ENCODE data around the gene COL6A5. TPM values are rescaled to one million over a fixed set of nuclear protein-coding genes. Genes with fewer than 3 reads are reported as not detected.

Gene COL6A5
- polyA plus RNA-seq, 4 donors = 0.08 to 0.97 (median 0.16) TPM

DNA sequence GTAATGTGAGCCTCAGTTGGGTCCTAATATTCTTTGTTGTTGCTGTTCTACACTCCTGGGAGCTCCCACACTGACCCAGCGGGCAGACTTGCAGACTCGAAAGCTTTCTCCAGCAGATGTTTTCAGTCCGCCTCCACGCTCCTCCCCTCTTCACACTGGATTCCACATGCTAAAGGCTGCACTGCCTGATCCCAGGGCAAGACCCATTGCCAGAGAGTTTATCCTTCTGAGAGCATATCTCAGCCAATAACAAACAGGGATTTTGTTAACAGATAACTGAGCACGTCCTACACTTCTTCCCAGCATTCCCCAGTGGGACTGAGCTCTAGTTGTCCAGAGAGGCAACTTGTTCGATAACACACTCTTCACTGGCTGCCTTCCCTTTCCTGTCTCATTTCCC, 163.5 kb downstream of the COL6A5 start:
- DNase-seq (ENCODE audit: low read depth in 4 of 4, low spot score in 3 of 4) = peak in 3 of 4 donors; percentile 31 to 48 (median 41)

DNA sequence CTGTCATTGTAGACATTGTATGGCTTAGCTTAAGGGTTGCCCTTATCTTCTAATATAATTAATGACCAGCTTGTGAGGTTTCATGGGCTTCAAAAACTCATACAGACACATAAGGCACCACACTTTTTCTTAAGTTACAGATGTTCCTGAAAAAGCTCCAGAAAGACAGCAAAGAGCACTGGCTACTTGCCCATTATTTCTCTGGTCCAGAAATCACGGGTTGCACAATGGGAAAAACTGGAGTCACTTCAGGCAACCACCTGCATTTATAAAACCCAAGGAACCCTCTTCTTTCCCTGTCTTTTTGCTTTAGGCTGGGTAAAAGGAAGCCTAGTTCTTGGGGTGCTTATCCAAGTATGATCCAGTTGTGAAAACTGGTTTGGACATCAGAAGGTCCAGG, 169.2 kb downstream of the COL6A5 start:
- no peak for DNase-seq (ENCODE audit: low read depth in 4 of 4, low spot score in 3 of 4)

DNA sequence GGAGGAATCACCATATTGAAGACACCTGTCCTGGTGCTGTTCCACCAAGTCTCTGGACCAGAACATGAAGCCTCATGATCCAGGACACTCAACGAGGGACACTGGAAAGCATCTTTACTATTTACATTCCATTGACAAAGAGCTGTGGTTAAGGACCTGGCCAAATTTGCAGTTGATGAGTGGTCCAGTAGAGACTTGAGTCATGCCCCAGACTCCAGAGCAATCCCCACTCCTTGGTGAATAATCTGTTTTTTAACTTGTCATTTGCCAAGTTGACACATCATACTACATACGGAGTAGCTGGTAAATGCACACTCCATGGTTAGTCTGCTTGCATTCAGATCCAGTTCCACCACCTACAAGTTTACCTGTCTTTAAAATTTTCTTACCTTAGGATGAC, 170.3 kb downstream of the COL6A5 start:
- no peak for DNase-seq (ENCODE audit: low read depth in 4 of 4, low spot score in 3 of 4)

DNA sequence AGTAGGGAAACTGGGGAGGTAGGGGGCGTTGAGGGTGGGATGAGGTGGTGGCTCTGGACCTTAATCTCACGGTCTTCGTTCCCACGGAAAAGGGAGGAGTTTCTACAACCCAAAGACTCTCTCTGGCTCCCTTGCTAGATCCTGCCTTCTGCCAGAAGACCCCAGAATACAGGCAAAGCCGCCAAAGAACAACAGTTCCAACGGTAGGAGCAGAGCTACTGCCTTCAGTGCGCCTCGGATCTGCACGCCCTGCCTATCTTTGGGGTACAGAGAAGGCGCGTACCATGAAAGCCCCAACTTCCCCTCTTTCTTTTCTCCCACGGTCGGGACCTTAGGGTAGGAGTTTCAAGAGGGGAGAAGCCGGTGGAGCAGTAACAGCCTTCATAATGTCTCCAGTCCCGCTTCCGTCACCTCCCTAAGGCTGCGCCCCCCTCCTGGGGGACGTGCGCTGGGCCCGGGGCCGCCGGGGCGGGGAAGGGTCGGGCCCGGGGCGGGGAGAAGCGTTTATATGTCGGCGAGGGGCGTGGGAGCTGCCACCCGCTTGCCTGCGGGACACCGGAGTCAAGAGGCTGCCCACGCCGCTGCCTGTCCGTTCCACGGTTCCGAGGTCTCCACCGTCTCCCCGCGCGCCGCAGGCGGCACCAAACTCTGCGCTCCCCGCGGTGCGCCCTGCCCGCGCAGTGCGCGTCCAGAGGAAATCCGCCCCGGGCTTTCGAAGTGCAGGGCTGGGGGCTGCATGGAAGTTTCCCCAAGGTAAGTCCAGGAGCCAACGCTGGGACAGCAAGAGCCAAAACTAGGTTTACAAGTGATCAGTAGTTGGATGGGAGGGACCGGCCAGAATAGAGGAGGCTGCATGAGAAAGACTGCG, 171.4 kb downstream of the COL6A5 start, which contains the start of gene COL6A6:
COL6A6 (plus strand) TSS at position 533 of the 868 bp plus-strand sequence. CDS start 43,188 bp downstream, outside the sequence.
- DNase-seq (ENCODE audit: low read depth in 4 of 4, low spot score in 3 of 4) = no peak

DNA sequence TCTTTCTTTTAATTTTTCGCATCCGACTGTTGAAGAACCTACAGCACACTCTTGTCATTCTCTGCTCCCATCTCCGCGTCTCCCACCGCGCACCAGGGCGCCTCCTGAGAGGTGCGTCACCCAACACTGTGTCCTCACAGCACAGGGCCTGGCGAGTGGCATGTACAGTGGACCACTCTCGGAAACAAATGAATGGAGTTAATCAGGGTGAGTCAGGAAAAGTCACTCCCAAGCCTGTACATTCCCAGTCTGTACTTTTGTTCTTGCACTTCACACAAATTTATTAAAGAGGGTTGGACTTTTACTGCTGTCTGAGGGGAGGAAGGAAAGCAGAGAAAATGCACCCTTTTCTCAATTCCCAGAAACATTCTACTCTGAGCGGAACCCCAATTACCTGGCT, 172.1 kb downstream of the COL6A5 start:
- no peak for DNase-seq (ENCODE audit: low read depth in 4 of 4, low spot score in 3 of 4)

DNA sequence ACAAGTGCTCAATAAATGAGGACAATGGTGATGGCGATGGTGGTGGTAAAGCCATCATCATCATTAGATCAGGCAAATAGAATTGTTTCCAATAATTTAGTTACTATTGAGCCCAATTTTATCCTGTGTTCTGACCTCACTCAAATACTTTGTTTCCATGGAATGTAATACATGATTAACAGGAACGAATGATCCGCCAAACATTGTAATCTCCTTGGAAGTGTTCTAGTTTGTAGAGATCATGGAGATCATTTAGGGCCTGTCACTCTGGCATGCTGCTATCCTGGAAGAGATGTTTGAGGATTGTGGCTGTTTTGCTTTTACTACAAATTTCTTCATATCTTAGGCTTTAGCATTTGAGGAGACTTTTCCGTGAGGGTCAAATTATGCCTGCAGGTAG, 174.3 kb downstream of the COL6A5 start:
- DNase-seq (ENCODE audit: low read depth in 4 of 4, low spot score in 3 of 4) = no peak

DNA sequence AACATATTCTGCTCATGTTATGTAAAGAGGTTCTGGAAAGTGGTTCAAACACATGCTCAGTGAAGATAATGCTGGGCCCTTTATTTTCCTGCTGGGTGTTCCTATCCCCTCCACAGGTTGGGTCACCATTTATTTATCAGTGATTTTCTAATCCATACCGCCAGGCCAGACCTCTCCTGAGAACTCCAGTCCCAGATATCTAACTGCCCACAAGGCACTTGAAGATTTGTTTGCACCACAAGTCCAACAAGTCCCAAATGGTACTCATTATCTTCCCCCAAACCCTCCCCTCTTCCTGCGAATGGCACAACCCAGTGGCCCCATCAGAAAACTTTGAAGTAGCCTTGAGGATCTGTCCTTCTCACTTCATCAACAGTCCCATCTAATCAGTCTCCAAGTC, 176.9 kb downstream of the COL6A5 start:
- DNase-seq (ENCODE audit: low read depth in 4 of 4, low spot score in 3 of 4) = no peak

DNA sequence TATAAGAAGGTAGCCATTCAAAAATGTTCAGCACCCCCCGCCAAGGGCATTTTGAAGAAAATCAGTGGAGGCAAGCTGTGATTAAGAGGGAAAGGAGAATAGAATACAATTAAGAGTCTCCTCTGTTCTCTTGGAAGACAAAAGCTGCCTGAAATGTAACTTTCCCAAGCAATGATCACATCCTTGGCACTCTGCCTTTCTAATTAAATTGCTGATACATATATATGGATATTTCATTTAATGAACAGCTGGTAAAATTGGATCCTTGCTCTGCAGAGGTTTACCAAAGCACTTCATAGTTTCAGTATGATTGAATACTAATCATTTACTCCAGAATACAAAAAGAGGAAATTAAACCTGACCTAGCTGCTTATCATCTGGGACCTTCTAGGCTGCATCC, 182.0 kb downstream of the COL6A5 start:
- DNase-seq (ENCODE audit: low read depth in 4 of 4, low spot score in 3 of 4) = no peak

DNA sequence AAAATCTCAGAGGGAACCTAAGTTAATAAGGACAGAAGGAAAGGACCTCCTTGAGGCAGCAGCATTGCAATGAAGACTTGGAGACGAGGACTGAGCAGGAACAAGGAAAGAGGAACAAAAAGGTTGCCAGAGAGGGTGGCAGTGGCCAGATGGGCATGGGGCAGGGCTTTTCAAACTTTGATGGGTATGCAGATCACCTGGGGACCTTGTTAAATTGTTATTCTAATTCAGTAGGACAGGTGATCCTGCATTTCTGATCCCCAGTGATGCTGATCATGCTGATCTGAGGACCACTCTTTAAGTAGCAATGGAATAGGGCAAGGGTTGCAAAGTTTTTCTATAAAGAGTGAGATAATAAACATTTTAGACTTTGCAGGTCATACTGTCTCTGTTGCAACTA, 182.6 kb downstream of the COL6A5 start:
- no peak for DNase-seq (ENCODE audit: low read depth in 4 of 4, low spot score in 3 of 4)

DNA sequence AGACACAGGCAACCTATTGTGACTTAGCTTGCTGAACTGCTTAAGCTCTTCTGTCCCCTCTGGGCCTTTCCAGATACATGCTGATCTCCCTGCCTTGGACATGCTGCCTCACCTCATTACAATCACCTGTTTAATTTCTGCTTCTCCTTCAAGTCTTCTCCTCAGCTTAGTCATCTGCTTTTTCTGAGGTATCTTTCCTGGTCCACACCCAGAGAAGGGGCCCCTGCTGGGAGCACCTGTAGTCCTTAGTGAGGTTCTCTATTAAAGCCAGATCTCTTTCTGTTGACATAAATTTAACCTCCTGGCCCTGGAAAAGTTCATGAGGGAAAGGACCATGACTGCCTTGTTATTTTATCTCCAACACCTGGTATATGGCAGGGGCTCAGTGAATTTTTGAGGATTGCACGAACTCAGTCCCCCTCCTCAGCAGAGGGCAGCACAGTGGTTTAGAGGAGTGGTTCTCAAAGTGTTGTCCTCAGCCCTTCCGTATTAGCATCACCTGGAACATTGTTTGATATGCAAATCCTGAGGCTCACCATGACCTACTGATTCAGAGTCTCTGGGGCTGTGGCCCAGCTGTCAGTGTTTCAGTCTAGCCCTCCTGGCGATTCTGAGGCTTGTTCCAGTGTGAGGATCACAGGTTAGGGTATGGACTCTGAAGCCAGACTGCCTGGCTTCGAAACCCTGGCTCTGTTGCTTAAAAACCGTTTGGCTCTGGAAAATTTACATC, 184.2 kb downstream of the COL6A5 start:
- DNase-seq (ENCODE audit: low read depth in 4 of 4, low spot score in 3 of 4) = no peak

DNA sequence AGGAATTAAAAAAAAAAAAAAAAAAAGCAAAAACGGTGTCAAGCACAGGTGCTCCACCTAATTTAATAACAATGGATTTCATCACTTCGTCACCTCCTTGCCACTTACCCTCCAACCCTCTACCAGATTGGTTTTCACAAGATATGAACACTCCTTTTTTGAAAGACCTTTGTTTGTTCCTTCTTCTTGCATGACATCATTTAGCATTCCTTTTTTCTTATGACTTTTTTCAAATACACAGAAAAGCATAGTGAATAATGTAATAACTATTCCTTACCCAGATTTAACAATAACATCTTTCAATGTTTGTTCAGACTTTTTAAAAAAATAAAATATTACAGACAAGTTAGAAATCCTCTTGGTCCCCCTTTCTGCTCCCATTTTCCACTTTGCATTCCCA, 187.8 kb downstream of the COL6A5 start:
- no peak for DNase-seq (ENCODE audit: low read depth in 4 of 4, low spot score in 3 of 4)

Other genes starting within 250 kb of the COL6A5 start
- 10 to 100 TPM in 1 of 4 donors, 1 to 10 TPM in 3; 1.4 to 39.3 (median 4.3) TPM for gene COL6A6, start 171.5 kb downstream of the COL6A5 start, polyA plus RNA-seq (ENCODE audit: insufficient read length in 4 of 4)

Measured in left renal pelvis (tissue), 4 donors.